ENCODE measurements around the gene NOBOX.

NOBOX gene

GRCh38 chr7:144407266-144407931 lies 3.9 kb upstream of the NOBOX start:
- Mint-ChIP-seq H3K27ac (no peak overlapping the region), H3K27me3 (peaks cover 9% of the 10 kb centered on the region), H3K4me1 (ENCODE audit: low read depth) (no peaks in the 10 kb centered on the region), H3K4me3 (no peak overlapping the region), H3K9me3 (no peaks in the 10 kb centered on the region), H3K36me3 (ENCODE audit: low read depth) (no peaks in the 10 kb centered on the region)

GRCh38 chr7:144404946-144405345 lies 1.5 kb upstream of the NOBOX start:
- H3K4me3 Mint-ChIP-seq: no peak overlapping the region
- H3K27me3 Mint-ChIP-seq: peaks cover 4% of the 10 kb centered on the region
- H3K36me3 Mint-ChIP-seq (ENCODE audit: low read depth): no peaks in the 10 kb centered on the region
- H3K27ac Mint-ChIP-seq: no peak overlapping the region
- no peaks in the 10 kb centered on the region for H3K4me1 Mint-ChIP-seq (ENCODE audit: low read depth)
- H3K9me3 Mint-ChIP-seq: no peaks in the 10 kb centered on the region

- H3K27ac Mint-ChIP-seq: no peak overlapping the region
- no peaks in the 10 kb centered on the region for H3K4me1 Mint-ChIP-seq (ENCODE audit: low read depth)
- no peaks in the 10 kb centered on the region for H3K36me3 Mint-ChIP-seq (ENCODE audit: low read depth)
- no peak overlapping the region for H3K4me3 Mint-ChIP-seq
- H3K27me3 Mint-ChIP-seq: no peaks in the 10 kb centered on the region
- no peaks in the 10 kb centered on the region for H3K9me3 Mint-ChIP-seq
These were observed 391 bp downstream of the NOBOX start for GRCh38 chr7:144403102-144403501.

GRCh38 chr7:144401490-144401889 lies 2.0 kb downstream of the NOBOX start:
- H3K27ac Mint-ChIP-seq: no peak overlapping the region
- H3K27me3 Mint-ChIP-seq: no peaks in the 10 kb centered on the region
- H3K4me1 Mint-ChIP-seq (ENCODE audit: low read depth): no peaks in the 10 kb centered on the region
- no peak overlapping the region for H3K4me3 Mint-ChIP-seq
- no peaks in the 10 kb centered on the region for H3K36me3 Mint-ChIP-seq (ENCODE audit: low read depth)
- H3K9me3 Mint-ChIP-seq: no peaks in the 10 kb centered on the region

- H3K27ac Mint-ChIP-seq: no peak overlapping the region
- H3K36me3 Mint-ChIP-seq (ENCODE audit: low read depth): no peaks in the 10 kb centered on the region
- H3K9me3 Mint-ChIP-seq: no peaks in the 10 kb centered on the region
- H3K4me1 Mint-ChIP-seq (ENCODE audit: low read depth): no peaks in the 10 kb centered on the region
- H3K27me3 Mint-ChIP-seq: no peaks in the 10 kb centered on the region
- H3K4me3 Mint-ChIP-seq: no peak overlapping the region
These were observed 3.5 kb downstream of the NOBOX start for GRCh38 chr7:144399946-144400345.

GRCh38 chr7:144398911-144399310 lies 4.6 kb downstream of the NOBOX start:
- Mint-ChIP-seq H3K27me3 (no peaks in the 10 kb centered on the region), H3K9me3 (no peaks in the 10 kb centered on the region), H3K4me1 (ENCODE audit: low read depth) (no peaks in the 10 kb centered on the region), H3K27ac (no peak overlapping the region), H3K36me3 (ENCODE audit: low read depth) (no peaks in the 10 kb centered on the region), H3K4me3 (no peak overlapping the region)

GRCh38 chr7:144398291-144398690 lies 5.2 kb downstream of the NOBOX start:
- Mint-ChIP-seq H3K36me3 (ENCODE audit: low read depth) (no peaks in the 10 kb centered on the region), H3K4me1 (ENCODE audit: low read depth) (no peaks in the 10 kb centered on the region), H3K27me3 (no peaks in the 10 kb centered on the region), H3K27ac (no peak overlapping the region), H3K9me3 (no peaks in the 10 kb centered on the region), H3K4me3 (no peak overlapping the region)

- Mint-ChIP-seq H3K4me3 (no peak overlapping the region), H3K4me1 (ENCODE audit: low read depth) (no peaks in the 10 kb centered on the region), H3K27ac (no peak overlapping the region), H3K9me3 (no peaks in the 10 kb centered on the region), H3K36me3 (ENCODE audit: low read depth) (no peaks in the 10 kb centered on the region), H3K27me3 (no peaks in the 10 kb centered on the region)
These were observed 6.4 kb downstream of the NOBOX start for GRCh38 chr7:144397086-144397485.

GRCh38 chr7:144391823-144392255 lies 11.7 kb downstream of the NOBOX start:
- peak overlapping the region; percentile 6 for H3K4me3 Mint-ChIP-seq
- H3K36me3 Mint-ChIP-seq (ENCODE audit: low read depth): no peaks in the 10 kb centered on the region
- no peaks in the 10 kb centered on the region for H3K9me3 Mint-ChIP-seq
- H3K4me1 Mint-ChIP-seq (ENCODE audit: low read depth): peaks cover 7% of the 10 kb centered on the region
- no peak overlapping the region for H3K27ac Mint-ChIP-seq
- no peaks in the 10 kb centered on the region for H3K27me3 Mint-ChIP-seq

- H3K9me3 Mint-ChIP-seq: no peaks in the 10 kb centered on the region
- no peak overlapping the region for H3K27ac Mint-ChIP-seq
- no peak overlapping the region for H3K4me3 Mint-ChIP-seq
- no peaks in the 10 kb centered on the region for H3K36me3 Mint-ChIP-seq (ENCODE audit: low read depth)
- peaks cover 13% of the 10 kb centered on the region for H3K4me1 Mint-ChIP-seq (ENCODE audit: low read depth)
- H3K27me3 Mint-ChIP-seq: no peaks in the 10 kb centered on the region
These were observed 12.5 kb downstream of the NOBOX start for GRCh38 chr7:144391014-144391413.

- no peak overlapping the region for H3K27ac Mint-ChIP-seq
- H3K36me3 Mint-ChIP-seq (ENCODE audit: low read depth): no peaks in the 10 kb centered on the region
- H3K4me1 Mint-ChIP-seq (ENCODE audit: low read depth): peaks cover 13% of the 10 kb centered on the region
- H3K9me3 Mint-ChIP-seq: no peaks in the 10 kb centered on the region
- H3K4me3 Mint-ChIP-seq: no peak overlapping the region
- no peaks in the 10 kb centered on the region for H3K27me3 Mint-ChIP-seq
These were observed 13.0 kb downstream of the NOBOX start for GRCh38 chr7:144390481-144390880.

GRCh38 chr7:144388950-144389349 lies 14.5 kb downstream of the NOBOX start:
- H3K27me3 Mint-ChIP-seq: no peaks in the 10 kb centered on the region
- no peaks in the 10 kb centered on the region for H3K9me3 Mint-ChIP-seq
- H3K36me3 Mint-ChIP-seq (ENCODE audit: low read depth): no peaks in the 10 kb centered on the region
- peaks cover 28% of the 10 kb centered on the region for H3K4me1 Mint-ChIP-seq (ENCODE audit: low read depth)
- H3K27ac Mint-ChIP-seq: no peak overlapping the region
- no peak overlapping the region for H3K4me3 Mint-ChIP-seq

- H3K27me3 Mint-ChIP-seq: no peaks in the 10 kb centered on the region
- no peaks in the 10 kb centered on the region for H3K36me3 Mint-ChIP-seq (ENCODE audit: low read depth)
- H3K27ac Mint-ChIP-seq: peak overlapping the region; percentile 19
- no peak overlapping the region for H3K4me3 Mint-ChIP-seq
- no peaks in the 10 kb centered on the region for H3K9me3 Mint-ChIP-seq
- H3K4me1 Mint-ChIP-seq (ENCODE audit: low read depth): peaks cover 27% of the 10 kb centered on the region
These were observed 16.8 kb downstream of the NOBOX start for GRCh38 chr7:144386741-144387140.

GRCh38 chr7:144384555-144385245 lies 18.8 kb downstream of the NOBOX start:
- H3K36me3 Mint-ChIP-seq (ENCODE audit: low read depth): peaks cover 6% of the 10 kb centered on the region
- peak overlapping the region; percentile 82 for H3K27ac Mint-ChIP-seq
- no peaks in the 10 kb centered on the region for H3K9me3 Mint-ChIP-seq
- peaks cover 26% of the 10 kb centered on the region for H3K4me1 Mint-ChIP-seq (ENCODE audit: low read depth)
- no peaks in the 10 kb centered on the region for H3K27me3 Mint-ChIP-seq
- no peak overlapping the region for H3K4me3 Mint-ChIP-seq

GRCh38 chr7:144384071-144384470 lies 19.4 kb downstream of the NOBOX start:
- Mint-ChIP-seq H3K36me3 (ENCODE audit: low read depth) (peaks cover 6% of the 10 kb centered on the region), H3K27ac (peak overlapping the region; percentile 82), H3K4me3 (no peak overlapping the region), H3K27me3 (no peaks in the 10 kb centered on the region), H3K4me1 (ENCODE audit: low read depth) (peaks cover 26% of the 10 kb centered on the region), H3K9me3 (no peaks in the 10 kb centered on the region)

All from stimulated activated naive CD8-positive, alpha-beta T cell treated with anti-CD3 and anti-CD28 coated beads, Interleukin-15, Interleukin-2, amounts not matched to agents 100 ng/mL and 50 ng/mL, for 24 hours (primary cell).